Upper lobe of left lung (tissue), 6 donors: ENCODE data around the gene CDK15. TPM values are rescaled to one million over a fixed set of nuclear protein-coding genes. Genes with fewer than 3 reads are reported as not detected.

Source experiments
- ATAC-seq, 2 donors: fragments of 200-7000 bp; cut with Tn5 transposase; one replicate each; pipeline ENCODE4 v1.9.1; 2022; ENCODE audit warnings: mild to moderate bottlenecking in 2 of 2, moderate library complexity in 2 of 2; ENCODE audit not compliant: low FRiP score in 2 of 2
- DNase-seq, 2 donors: peaks; one replicate each; pipeline ENCODE4 v3.0.0-alpha.2; 2019 to 2020
- H3K27ac ChIP-seq, 4 donors: fragments of 200-600 bp; sonication (generic); one replicate each; pipeline ENCODE4 v1.5.1; 2016 to 2019
- H3K27me3 ChIP-seq, 4 donors: fragments of 200-600 bp; sonication (generic); one replicate each; pipeline ENCODE4 v1.5.1; 2017 to 2019
- H3K36me3 ChIP-seq, 4 donors: fragments of 200-600 bp; sonication (generic); one replicate each; pipeline ENCODE4 v1.5.1; 2016 to 2019
- H3K4me1 ChIP-seq, 4 donors: fragments of 200-600 bp; sonication (generic); one replicate each; pipeline ENCODE4 v1.5.1; 2018 to 2019
- H3K4me3 ChIP-seq, 4 donors: fragments of 200-600 bp; sonication (generic); one replicate each; pipeline ENCODE4 v1.5.1; 2017 to 2019; ENCODE audit warnings: mild to moderate bottlenecking in 2 of 4, moderate library complexity in 1 of 4
- H3K9me3 ChIP-seq, 4 donors: fragments of 200-600 bp; sonication (generic); one replicate each; pipeline ENCODE4 v1.5.1; 2018 to 2019
- CTCF ChIP-seq, 6 experiments: fragments of 450-650 bp in 4 of 6; fragments of 200-600 bp in 2 of 6; sonication (generic) in 2 of 6; IDR thresholded peaks; one replicate each; pipeline ENCODE4 v1.5.1; 2016 to 2019; ENCODE audit warnings: antibody characterized with exemption in 6 of 6
- EP300 ChIP-seq, 4 donors: sonication (generic); formaldehyde crosslinking; IDR thresholded peaks; one replicate each; pipeline ENCODE4 v1.5.1; 2017; ENCODE audit warnings: antibody characterized with exemption in 4 of 4, control low read depth in 2 of 4
- POLR2A ChIP-seq, 4 donors: fragments of 450-650 bp; IDR thresholded peaks; one replicate each; pipeline ENCODE4 v1.5.1; 2016 to 2017; ENCODE audit warnings: antibody characterized with exemption in 4 of 4, mild to moderate bottlenecking in 2 of 4
- POLR2AphosphoS5 ChIP-seq, 2 donors: sonication (generic); formaldehyde crosslinking; IDR thresholded peaks; one replicate each; pipeline ENCODE4 v1.5.1; 2017; ENCODE audit warnings: antibody characterized with exemption in 2 of 2
- WGBS, 2 donors: methylation state at CpG; one replicate each; pipeline ENCODE4 v1.1.5; 2017 to 2018; 5-methylcytosine and 5-hydroxymethylcytosine counted together
- total RNA-seq, 6 donors: library from RNA; depleted of rRNA in 4 of 6; stranded (reverse); fragments of >200 nt in 4 of 6; gene quantifications; one replicate each; pipeline versions ENCODE4 v1.1.0 to v1.2.1, GENCODE V29; 2016 to 2021
- donor health status: DM: no; HTN: no; CAD: no; lungs with moderate emphysema.
- donor health status: DM: no; HTN: yes; CAD: no; lungs with severe emphysema.

CDK15 gene
- total RNA-seq, 6 donors from 2014 or later: 0.10 to 3.4 (median 1.3) TPM

- no peak for DNase-seq
These were observed 117.3 kb downstream of the CDK15 start for GRCh38 chr2:201923436-201924328.

GRCh38 chr2:201924453-201924852 lies 118.1 kb downstream of the CDK15 start:
- H3K9me3 ChIP-seq: no peaks in the 10 kb centered on the region
- TF ChIP-seq POLR2A (IDR thresholded peaks at IDR 0.05) (no peak), CTCF (IDR thresholded peaks at IDR 0.05) (no peak), POLR2AphosphoS5 (IDR thresholded peaks at IDR 0.05) (no peak), EP300 (IDR thresholded peaks at IDR 0.05) (no peak)
- no peaks in the 10 kb centered on the region for H3K4me1 ChIP-seq
- no peaks in the 10 kb centered on the region for H3K36me3 ChIP-seq
- H3K27ac ChIP-seq: no peak overlapping the region
- H3K4me3 ChIP-seq: no peak overlapping the region
- WGBS, 2 donors: 89 to 95% methylated on average over 5 of the region's 5 CpGs
- no peaks in the 10 kb centered on the region for H3K27me3 ChIP-seq
- DNase-seq: no peak
- ATAC-seq: no peak

More at GRCh38 chr2:201923436-201924328, 117.3 kb downstream of the CDK15 start:
- Histone ChIP-seq H3K9me3 (no peaks in the 10 kb centered on the region), H3K27me3 (no peaks in the 10 kb centered on the region), H3K27ac (no peak overlapping the region), H3K36me3 (no peaks in the 10 kb centered on the region), H3K4me3 (no peak overlapping the region), H3K4me1 (no peaks in the 10 kb centered on the region)
- 81% methylated on average over 10 of the region's 10 CpGs for WGBS, 2 donors
- no peak for ATAC-seq
- TF ChIP-seq EP300 (IDR thresholded peaks at IDR 0.05) (no peak), POLR2AphosphoS5 (IDR thresholded peaks at IDR 0.05) (no peak), POLR2A (IDR thresholded peaks at IDR 0.05) (no peak), CTCF (IDR thresholded peaks at IDR 0.05) (no peak)

GRCh38 chr2:201925056-201925455 lies 118.7 kb downstream of the CDK15 start:
- no peaks in the 10 kb centered on the region for H3K36me3 ChIP-seq
- no peaks in the 10 kb centered on the region for H3K9me3 ChIP-seq
- 90 to 91% methylated on average over 5 of the region's 5 CpGs for WGBS, 2 donors
- DNase-seq: no peak
- H3K4me3 ChIP-seq: no peak overlapping the region
- no peak for TF ChIP-seq CTCF (IDR thresholded peaks at IDR 0.05)
- TF ChIP-seq POLR2AphosphoS5 (IDR thresholded peaks at IDR 0.05): no peak
- TF ChIP-seq POLR2A (IDR thresholded peaks at IDR 0.05): no peak
- no peak for TF ChIP-seq EP300 (IDR thresholded peaks at IDR 0.05)
- no peaks in the 10 kb centered on the region for H3K27me3 ChIP-seq
- no peaks in the 10 kb centered on the region for H3K4me1 ChIP-seq
- ATAC-seq: no peak
- H3K27ac ChIP-seq: no peak overlapping the region

- TF ChIP-seq POLR2AphosphoS5 (IDR thresholded peaks at IDR 0.05) (no peak), POLR2A (IDR thresholded peaks at IDR 0.05) (no peak), CTCF (IDR thresholded peaks at IDR 0.05) (no peak), EP300 (IDR thresholded peaks at IDR 0.05) (no peak)
- Histone ChIP-seq H3K27me3 (no peaks in the 10 kb centered on the region), H3K27ac (no peak overlapping the region), H3K4me1 (no peaks in the 10 kb centered on the region), H3K4me3 (no peak overlapping the region), H3K36me3 (no peaks in the 10 kb centered on the region), H3K9me3 (no peaks in the 10 kb centered on the region)
- ATAC-seq: no peak
- no peak for DNase-seq
- WGBS, 2 donors: 80 to 84% methylated on average over 3 of the region's 3 CpGs
These were observed 119.7 kb downstream of the CDK15 start for GRCh38 chr2:201926067-201926466.

- TF ChIP-seq POLR2AphosphoS5 (IDR thresholded peaks at IDR 0.05) (no peak), EP300 (IDR thresholded peaks at IDR 0.05) (no peak), POLR2A (IDR thresholded peaks at IDR 0.05) (no peak), CTCF (IDR thresholded peaks at IDR 0.05) (no peak)
- DNase-seq (no peak), ATAC-seq (no peak)
- Histone ChIP-seq H3K4me1 (no peaks in the 10 kb centered on the region), H3K27ac (no peak overlapping the region), H3K27me3 (no peaks in the 10 kb centered on the region), H3K4me3 (no peak overlapping the region), H3K9me3 (no peaks in the 10 kb centered on the region), H3K36me3 (no peaks in the 10 kb centered on the region)
- 74 to 95% methylated on average over 8 of the region's 8 CpGs for WGBS, 2 donors
These were observed 122.0 kb downstream of the CDK15 start for GRCh38 chr2:201928363-201928762.
